Measurements from ENCODE around the gene ANKRD40.

GRCh38 chr17:50686494-50687199 lies 21.1 kb downstream of the ANKRD40 start:
- TF ChIP-seq BACH2 (CRISPR knock-in tag; IDR thresholded peaks at IDR 0.05; ENCODE audit: borderline replicate concordance) (no peak), PATZ1 (CRISPR knock-in tag; IDR thresholded peaks at IDR 0.05; ENCODE audit: borderline replicate concordance) (peak; percentile 89), ZFP3 (CRISPR knock-in tag; IDR thresholded peaks at IDR 0.05) (peak; percentile 69; the same call in 1 of the 2 replicates), RARB (CRISPR knock-in tag; IDR thresholded peaks at IDR 0.05) (0 out of 2 replicates have a peak, but pooled peaks have one; percentile 52), ZFP30 (CRISPR knock-in tag; IDR thresholded peaks at IDR 0.05) (no peak), POU6F1 (CRISPR knock-in tag; IDR thresholded peaks at IDR 0.05; ENCODE audit: borderline replicate concordance, low read depth) (peak; percentile 90), ZNF565 (CRISPR knock-in tag; conservative IDR thresholded peaks at IDR 0.05; ENCODE audit: low read depth) (no peak; the same call in 1 of the 2 replicates), CREB5 (CRISPR knock-in tag; IDR thresholded peaks at IDR 0.05; ENCODE audit: low read depth) (no peak), OSR1 (CRISPR knock-in tag; IDR thresholded peaks at IDR 0.05) (no peak), ZNF70 (CRISPR knock-in tag; IDR thresholded peaks at IDR 0.05) (no peak), GLIS3 (CRISPR knock-in tag; IDR thresholded peaks at IDR 0.05) (no peak; the same call in 1 of the 2 replicates), ZNF8 (CRISPR knock-in tag; IDR thresholded peaks at IDR 0.05) (no peak), ZC3H10 (CRISPR knock-in tag; IDR thresholded peaks at IDR 0.05) (peak; percentile 80; the same call in 1 of the 2 replicates), TOX (CRISPR knock-in tag; IDR thresholded peaks at IDR 0.05; ENCODE audit: borderline replicate concordance) (peak; percentile 54; the same call in 1 of the 2 replicates)

All from SK-N-SH treated with all-trans-retinoic acid at 6 μM for 48 hours (cell line).